Stomach (tissue), 9 donors: ENCODE results near the gene ABCG5. TPM values are rescaled to one million over a fixed set of nuclear protein-coding genes. Genes with fewer than 3 reads are reported as not detected.

Experiments used
- DNase-seq, 2 donors: peaks; one replicate each; pipeline versions ENCODE4 v3.0.0 to v3.0.0-alpha.2; 2013 to 2019
- H3K27ac ChIP-seq, 5 donors: fragments of 200-600 bp in 4 of 5; sonication (generic) in 4 of 5; one replicate each; pipeline ENCODE4 v1.5.1; 2013 to 2019; ENCODE audit warnings: mild to moderate bottlenecking in 1 of 5, moderate library complexity in 1 of 5
- H3K27me3 ChIP-seq, 3 donors: fragments of 200-600 bp; sonication (generic); one replicate each; pipeline ENCODE4 v1.5.1; 2017 to 2019; ENCODE audit warnings: mixed run types in 1 of 3
- H3K36me3 ChIP-seq, 4 donors: fragments of 200-600 bp; sonication (generic); 1 replicate in 3 of 4; 2 replicates in 1 of 4; pipeline ENCODE4 v1.5.1; 2016 to 2019
- H3K4me1 ChIP-seq, 4 donors: fragments of 200-600 bp; sonication (generic); one replicate each; pipeline ENCODE4 v1.5.1; 2016 to 2019
- H3K4me3 ChIP-seq, 4 donors: fragments of 200-600 bp; sonication (generic) in 3 of 4; one replicate each; pipeline ENCODE4 v1.5.1; 2016 to 2019; ENCODE audit warnings: mild to moderate bottlenecking in 1 of 4
- H3K9me3 ChIP-seq, 4 donors: fragments of 200-600 bp; sonication (generic); one replicate each; pipeline ENCODE4 v1.5.1; 2016 to 2019
- CTCF ChIP-seq, 7 experiments: fragments of 450-650 bp in 4 of 7; fragments of 200-600 bp in 3 of 7; sonication (generic) in 3 of 7; IDR thresholded peaks; one replicate each; pipeline ENCODE4 v1.5.1; 2016 to 2019; ENCODE audit warnings: antibody characterized with exemption in 7 of 7, control low read depth in 2 of 7, mild to moderate bottlenecking in 1 of 7
- EP300 ChIP-seq: sonication (generic); formaldehyde crosslinking; IDR thresholded peaks from one replicate; pipeline ENCODE4 v1.6.1; 2017; ENCODE audit warnings: antibody characterized with exemption
- POLR2A ChIP-seq, 4 donors: fragments of 450-650 bp; IDR thresholded peaks; one replicate each; pipeline ENCODE4 v1.6.1; 2016; ENCODE audit warnings: antibody characterized with exemption in 4 of 4, control low read depth in 2 of 4, mild to moderate bottlenecking in 1 of 4, moderate library complexity in 1 of 4
- POLR2AphosphoS5 ChIP-seq, 3 donors: sonication (generic); formaldehyde crosslinking; IDR thresholded peaks; one replicate each; pipeline ENCODE4 v1.6.1; 2016; ENCODE audit warnings: antibody characterized with exemption in 3 of 3
- WGBS, 5 donors: extraction: QIAGEN DNeasy Blood & Tissue Kit in 3 of 5; methylation state at CpG; one replicate each; pipeline versions ENCODE4 v1.1.5 to v1.1.7; 2013 to 2018; 5-methylcytosine and 5-hydroxymethylcytosine counted together
- intact Hi-C: fragments of 100-400 bp; cut with DNase I; formaldehyde crosslinking; loops from one replicate; pipeline ENCODE4 v1.15.1; 2023; ENCODE audit warnings: low total_unique reads
- polyA plus RNA-seq, 3 donors: library from polyadenylated mRNA; stranded (reverse); fragments of 200-250 nt; gene quantifications; one replicate each; pipeline ENCODE4 v1.2.3, GENCODE V29; 2013
- total RNA-seq, 5 donors: library from RNA; depleted of rRNA; stranded (reverse); fragments of >200 nt; gene quantifications; one replicate each; pipeline versions ENCODE4 v1.1.0 to v1.2.3, GENCODE V29; 2014 to 2016
- donor health status: healthy with polysubstance abuse.
- donor health status: Bipolar disorder and iron deficiency.
- donor health status: healthy.

The ABCG5 gene
- total and polyA plus RNA-seq, 8 donors = 0.92 TPM; not detected in 7

GRCh38 chr2:43841949-43842865 is 3.6 kb upstream of the ABCG5 start:
- Histone ChIP-seq H3K36me3 (no peaks in the 10 kb centered on the region), H3K4me3 (no peak overlapping the region), H3K27ac (no peak overlapping the region), H3K9me3 (no peaks in the 10 kb centered on the region), H3K4me1 (no peaks in the 10 kb centered on the region), H3K27me3 (no peaks in the 10 kb centered on the region)
- DNase-seq = no peak
- intact Hi-C loops = no loop called here
- WGBS, 5 donors = 84 to 88% (median 85%) methylated on average over 14 of the region's 14 CpGs
- TF ChIP-seq POLR2A (IDR thresholded peaks at IDR 0.05) = no peak
- no peak for TF ChIP-seq EP300
- TF ChIP-seq POLR2AphosphoS5 (IDR thresholded peaks at IDR 0.05) = no peak
- no peak for TF ChIP-seq CTCF (IDR thresholded peaks at IDR 0.05)

- Histone ChIP-seq H3K27ac (no peak overlapping the region), H3K4me1 (no peaks in the 10 kb centered on the region), H3K4me3 (no peak overlapping the region), H3K9me3 (no peaks in the 10 kb centered on the region), H3K27me3 (peaks cover 0 to 3% (median 0%) of the 10 kb centered on the region in 3 donors), H3K36me3 (no peaks in the 10 kb centered on the region)
- intact Hi-C loops = no loop called here
- TF ChIP-seq POLR2A (IDR thresholded peaks at IDR 0.05) = no peak
- no peak for TF ChIP-seq CTCF (IDR thresholded peaks at IDR 0.05)
- DNase-seq = no peak
- WGBS, 5 donors = 75 to 85% (median 81%) methylated on average over 5 of the region's 5 CpGs
Observed at GRCh38 chr2:43840965-43841364, 2.3 kb upstream of the ABCG5 start.

GRCh38 chr2:43839776-43840564 is 1.3 kb upstream of the ABCG5 start:
- intact Hi-C loops = no loop called here
- DNase-seq = no peak
- WGBS, 5 donors = 76 to 88% (median 85%) methylated on average over 14 of the region's 14 CpGs
- Histone ChIP-seq H3K27ac (no peak overlapping the region), H3K4me1 (no peaks in the 10 kb centered on the region), H3K36me3 (no peaks in the 10 kb centered on the region), H3K9me3 (no peaks in the 10 kb centered on the region), H3K4me3 (no peak overlapping the region), H3K27me3 (peaks cover 0 to 7% (median 0%) of the 10 kb centered on the region in 3 donors)
- no peak for TF ChIP-seq CTCF (IDR thresholded peaks at IDR 0.05)
- no peak for TF ChIP-seq POLR2A (IDR thresholded peaks at IDR 0.05)
- no peak for TF ChIP-seq POLR2AphosphoS5 (IDR thresholded peaks at IDR 0.05)
- no peak for TF ChIP-seq EP300

GRCh38 chr2:43837831-43838559 is 644 bp downstream of the ABCG5 start:
- H3K4me1 ChIP-seq = no peaks in the 10 kb centered on the region
- H3K27ac ChIP-seq = no peak overlapping the region
- intact Hi-C loops = no loop called here
- no peaks in the 10 kb centered on the region for H3K36me3 ChIP-seq
- DNase-seq = no peak
- WGBS, 5 donors = 86 to 95% (median 89%) methylated on average over 14 to 21 of the region's 21 CpGs
- no peak for TF ChIP-seq POLR2AphosphoS5 (IDR thresholded peaks at IDR 0.05)
- TF ChIP-seq CTCF (IDR thresholded peaks at IDR 0.05) = no peak
- TF ChIP-seq EP300 = no peak
- no peak for TF ChIP-seq POLR2A (IDR thresholded peaks at IDR 0.05)
- H3K4me3 ChIP-seq = no peak overlapping the region
- peaks cover 0 to 7% (median 0%) of the 10 kb centered on the region in 3 donors for H3K27me3 ChIP-seq
- no peaks in the 10 kb centered on the region for H3K9me3 ChIP-seq
